RWPE2 (cell line): ENCODE results near the gene B3GAT1.

ENCODE experiments used
- ATAC-seq: fragments of 200-7000 bp; cut with Tn5 transposase; 3 replicates; pipeline ENCODE4 v1.9.1; 2021; ENCODE audit warnings: low read depth
- DNase-seq: peaks from one replicate; pipeline ENCODE4 v3.0.0-alpha.2; 2020; ENCODE audit warnings: low spot score
- H3K27ac ChIP-seq: fragments of 450-650 bp; 2 replicates; pipeline ENCODE4 v1.5.1; 2017; ENCODE audit warnings: mild to moderate bottlenecking; ENCODE audit not compliant: poor library complexity, severe bottlenecking
- H3K27me3 ChIP-seq: fragments of 250-450 bp; sonication (Bioruptor Pico); 2 replicates; pipeline ENCODE4 v1.5.1; 2021; ENCODE audit warnings: mild to moderate bottlenecking, moderate library complexity; ENCODE audit not compliant: insufficient read depth, poor library complexity, severe bottlenecking
- H3K36me3 ChIP-seq: fragments of 250-450 bp; sonication (Bioruptor Pico); 2 replicates; pipeline ENCODE4 v1.5.1; 2020; ENCODE audit warnings: low read depth, mild to moderate bottlenecking, moderate library complexity
- H3K4me1 ChIP-seq: fragments of 250-450 bp; sonication (Bioruptor Pico); 2 replicates; pipeline ENCODE4 v1.5.1; 2021; ENCODE audit warnings: mild to moderate bottlenecking, moderate library complexity; ENCODE audit not compliant: insufficient read depth, poor library complexity, severe bottlenecking
- H3K4me3 ChIP-seq: fragments of 250-450 bp; sonication (Bioruptor Pico); 2 replicates; pipeline ENCODE4 v1.5.1; 2021; ENCODE audit warnings: mild to moderate bottlenecking, moderate library complexity; ENCODE audit not compliant: severe bottlenecking
- H3K9me3 ChIP-seq: fragments of 250-450 bp; sonication (Bioruptor Pico); 2 replicates; pipeline ENCODE4 v1.5.1; 2021; ENCODE audit warnings: mild to moderate bottlenecking, moderate library complexity; ENCODE audit not compliant: severe bottlenecking
- CTCF ChIP-seq: fragments of 450-650 bp; IDR thresholded peaks from one replicate; pipeline ENCODE4 v1.5.1; 2017; ENCODE audit warnings: mild to moderate bottlenecking, moderate library complexity; ENCODE audit not compliant: poor library complexity, severe bottlenecking

Gene B3GAT1

GRCh38 chr11:134436781-134437180, 24.7 kb upstream of the B3GAT1 start:
- no peaks in the 10 kb centered on the region for H3K36me3 ChIP-seq
- no peaks in the 10 kb centered on the region for H3K9me3 ChIP-seq
- H3K27ac ChIP-seq = no peak overlapping the region
- ATAC-seq (no peak), DNase-seq (no peak)
- H3K27me3 ChIP-seq = no peaks in the 10 kb centered on the region
- no peak for TF ChIP-seq CTCF
- H3K4me3 ChIP-seq = no peak overlapping the region
- H3K4me1 ChIP-seq = no peaks in the 10 kb centered on the region

- TF ChIP-seq CTCF = no peak
- Histone ChIP-seq H3K4me3 (no peak overlapping the region), H3K36me3 (no peaks in the 10 kb centered on the region), H3K4me1 (no peaks in the 10 kb centered on the region), H3K27me3 (no peaks in the 10 kb centered on the region), H3K27ac (no peak overlapping the region), H3K9me3 (no peaks in the 10 kb centered on the region)
- DNase-seq = no peak
- no peak; the same call in 2 of the 3 replicates for ATAC-seq
Observed at GRCh38 chr11:134433806-134434205, 21.8 kb upstream of the B3GAT1 start.

- no peak for DNase-seq
- ATAC-seq = no peak
- Histone ChIP-seq H3K27me3 (no peaks in the 10 kb centered on the region), H3K9me3 (no peaks in the 10 kb centered on the region), H3K4me3 (no peak overlapping the region), H3K36me3 (no peaks in the 10 kb centered on the region), H3K27ac (no peak overlapping the region), H3K4me1 (no peaks in the 10 kb centered on the region)
- TF ChIP-seq CTCF = no peak
Observed at GRCh38 chr11:134433251-134433650, 21.2 kb upstream of the B3GAT1 start.

- H3K9me3 ChIP-seq = no peaks in the 10 kb centered on the region
- ATAC-seq (no peak), DNase-seq (no peak)
Observed at GRCh38 chr11:134432776-134433175, 20.7 kb upstream of the B3GAT1 start.

DNA sequence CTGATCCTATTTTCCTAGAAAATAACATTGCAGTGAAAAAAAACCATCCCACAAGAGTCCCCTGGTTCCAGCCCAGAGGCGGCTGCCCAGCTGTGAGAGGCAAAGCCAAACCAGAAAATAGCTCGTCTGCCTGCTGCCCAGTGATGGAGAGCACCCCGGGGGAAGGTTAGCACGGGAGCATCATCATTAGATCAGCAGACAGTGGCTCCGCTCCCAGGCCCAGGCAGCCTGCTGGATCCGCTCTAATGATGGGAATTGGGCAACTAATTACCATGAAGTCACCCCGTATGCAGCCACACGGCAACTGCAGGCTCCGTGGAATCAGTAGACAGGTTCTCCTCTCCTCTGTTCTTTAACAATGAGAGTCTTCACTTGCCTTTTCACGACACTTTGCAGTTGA, 17.1 kb upstream of the B3GAT1 start:
- no peak for TF ChIP-seq CTCF
- Histone ChIP-seq H3K4me1 (no peaks in the 10 kb centered on the region), H3K27me3 (peaks cover 3% of the 10 kb centered on the region), H3K36me3 (no peaks in the 10 kb centered on the region), H3K9me3 (no peaks in the 10 kb centered on the region), H3K4me3 (no peak overlapping the region), H3K27ac (no peak overlapping the region)
- DNase-seq (no peak), ATAC-seq (no peak)

More at GRCh38 chr11:134432776-134433175, 20.7 kb upstream of the B3GAT1 start:
- no peaks in the 10 kb centered on the region for H3K4me1 ChIP-seq
- no peak overlapping the region for H3K27ac ChIP-seq
- no peaks in the 10 kb centered on the region for H3K36me3 ChIP-seq
- no peak overlapping the region for H3K4me3 ChIP-seq
- H3K27me3 ChIP-seq = no peaks in the 10 kb centered on the region
- no peak for TF ChIP-seq CTCF
